Sigmoid colon (tissue), 7 donors: ENCODE measurements around the gene PDE5A. TPM values are rescaled to one million over a fixed set of nuclear protein-coding genes. Genes with fewer than 3 reads are reported as not detected.
A peak's percentile ranks its signal among the peaks of the same experiment; 100 is the strongest.

ENCODE experiments used
- DNase-seq: peaks from one replicate; pipeline ENCODE4 v3.0.0-alpha.2; 2019
- H3K27ac ChIP-seq, 4 donors: fragments of 200-600 bp; sonication (generic); one replicate each; pipeline ENCODE4 v1.5.1; 2016 to 2019; ENCODE audit warnings: mild to moderate bottlenecking in 1 of 4
- H3K27me3 ChIP-seq, 3 donors: fragments of 200-600 bp; sonication (generic); one replicate each; pipeline ENCODE4 v1.5.1; 2019; ENCODE audit warnings: mild to moderate bottlenecking in 1 of 3
- H3K36me3 ChIP-seq, 4 donors: fragments of 200-600 bp; sonication (generic); one replicate each; pipeline ENCODE4 v1.5.1; 2016 to 2019
- H3K4me1 ChIP-seq, 4 donors: fragments of 200-600 bp; sonication (generic); one replicate each; pipeline ENCODE4 v1.5.1; 2017 to 2019
- H3K4me3 ChIP-seq, 4 donors: fragments of 200-600 bp; sonication (generic); one replicate each; pipeline ENCODE4 v1.5.1; 2017 to 2019; ENCODE audit warnings: mild to moderate bottlenecking in 2 of 4, moderate library complexity in 1 of 4
- H3K9me3 ChIP-seq, 4 donors: fragments of 200-600 bp in 3 of 4; sonication (generic) in 3 of 4; one replicate each; pipeline versions ENCODE4 v1.5.1 to v1.6.1; 2013 to 2019
- CTCF ChIP-seq, 4 experiments: fragments of 450-650 bp in 3 of 4; fragments of 200-600 bp in 1 of 4; IDR thresholded peaks; one replicate each; pipeline ENCODE4 v1.5.1; 2016 to 2019; ENCODE audit warnings: antibody characterized with exemption in 4 of 4, mild to moderate bottlenecking in 3 of 4, moderate library complexity in 2 of 4
- EP300 ChIP-seq, 4 donors: sonication (generic); formaldehyde crosslinking; IDR thresholded peaks; one replicate each; pipeline ENCODE4 v1.6.1; 2017; ENCODE audit warnings: antibody characterized with exemption in 4 of 4
- POLR2A ChIP-seq, 2 donors: fragments of 450-650 bp; IDR thresholded peaks; one replicate each; pipeline ENCODE4 v1.6.1; 2016; ENCODE audit warnings: antibody characterized with exemption in 2 of 2, mild to moderate bottlenecking in 2 of 2, moderate library complexity in 2 of 2
- POLR2AphosphoS5 ChIP-seq, 4 donors: sonication (generic); formaldehyde crosslinking; IDR thresholded peaks; one replicate each; pipeline ENCODE4 v1.6.1; 2017; ENCODE audit warnings: antibody characterized with exemption in 4 of 4
- WGBS, 2 donors: extraction: QIAGEN DNeasy Blood & Tissue Kit; methylation state at CpG; one replicate each; pipeline ENCODE4 v1.1.7; 2013; 5-methylcytosine and 5-hydroxymethylcytosine counted together
- intact Hi-C: fragments of 100-400 bp; cut with DNase I; formaldehyde crosslinking; loops from one replicate; pipeline ENCODE4 v1.15.1; 2023
- polyA plus RNA-seq, 3 donors: library from polyadenylated mRNA; stranded (reverse); fragments of 200-250 nt; gene quantifications; one replicate each; pipeline ENCODE4 v1.2.3, GENCODE V29; 2013
- total RNA-seq, 4 donors: library from RNA; depleted of rRNA; stranded (reverse); fragments of >200 nt; gene quantifications; one replicate each; pipeline ENCODE4 v1.1.0, GENCODE V29; 2016
- donor health status: healthy with polysubstance abuse.
- donor health status: Bipolar disorder and iron deficiency.
- donor health status: healthy.

The PDE5A gene
- total and polyA plus RNA-seq, 7 donors = 5.5 to 209 (median 138) TPM

- Histone ChIP-seq H3K9me3 (no peaks in the 10 kb centered on the region), H3K27ac (peak overlapping the region; percentile 92 to 96 (median 94)), H3K36me3 (no peaks in the 10 kb centered on the region), H3K27me3 (no peaks in the 10 kb centered on the region), H3K4me1 (peaks cover 0 to 60% (median 40%) of the 10 kb centered on the region in 4 donors), H3K4me3 (peak overlapping the region in 3 of 4 donors; percentile 75 to 96 (median 84))
- no peak for DNase-seq
- intact Hi-C loops = loop anchor here (10.0 kb wide), 1 partner anchor 308 kb away; no protein-coding TSS in a partner anchor
- TF ChIP-seq POLR2AphosphoS5 (IDR thresholded peaks at IDR 0.05) (peak in 1 of 4 donors; percentile 4), POLR2A (IDR thresholded peaks at IDR 0.05) (no peak), EP300 (IDR thresholded peaks at IDR 0.05) (no peak)
Measured at GRCh38 chr4:119623025-119623424, 5.6 kb downstream of the PDE5A start.

- no peak for TF ChIP-seq EP300 (IDR thresholded peaks at IDR 0.05)
- TF ChIP-seq POLR2A (IDR thresholded peaks at IDR 0.05) = no peak
- TF ChIP-seq CTCF (IDR thresholded peaks at IDR 0.05) = no peak
- no peak for TF ChIP-seq POLR2AphosphoS5 (IDR thresholded peaks at IDR 0.05)
- H3K27me3 ChIP-seq = no peaks in the 10 kb centered on the region
- H3K27ac ChIP-seq = peak overlapping the region in 3 of 4 donors; percentile 27 to 96 (median 96)
- peaks cover 0 to 3% (median 0%) of the 10 kb centered on the region in 4 donors for H3K36me3 ChIP-seq
- no peak overlapping the region for H3K4me3 ChIP-seq
- intact Hi-C loops = loop anchor here (2.0 kb wide), 1 partner anchor 14 kb away; no protein-coding TSS in a partner anchor
- peaks cover 3 to 88% (median 52%) of the 10 kb centered on the region in 4 donors for H3K4me1 ChIP-seq
- H3K9me3 ChIP-seq = no peaks in the 10 kb centered on the region
- DNase-seq = no peak
Measured at GRCh38 chr4:119615068-119615719, 13.4 kb downstream of the PDE5A start.

GRCh38 chr4:119604266-119604665 is 24.3 kb downstream of the PDE5A start:
- Histone ChIP-seq H3K9me3 (no peaks in the 10 kb centered on the region), H3K27ac (peak overlapping the region in 1 of 4 donors; percentile 12), H3K4me3 (no peak overlapping the region), H3K27me3 (no peaks in the 10 kb centered on the region), H3K4me1 (peaks cover 0 to 54% (median 23%) of the 10 kb centered on the region in 4 donors), H3K36me3 (peaks cover 0 to 31% (median 4%) of the 10 kb centered on the region in 4 donors)
- no peak for TF ChIP-seq POLR2AphosphoS5 (IDR thresholded peaks at IDR 0.05)
- TF ChIP-seq EP300 (IDR thresholded peaks at IDR 0.05) = no peak
- TF ChIP-seq POLR2A (IDR thresholded peaks at IDR 0.05) = no peak
- no peak for TF ChIP-seq CTCF (IDR thresholded peaks at IDR 0.05)
- no peak for DNase-seq
- intact Hi-C loops = no loop called here

GRCh38 chr4:119602366-119602765 is 26.2 kb downstream of the PDE5A start:
- TF ChIP-seq CTCF (IDR thresholded peaks at IDR 0.05) = no peak
- no peak for TF ChIP-seq POLR2AphosphoS5 (IDR thresholded peaks at IDR 0.05)
- TF ChIP-seq EP300 (IDR thresholded peaks at IDR 0.05) = no peak
- TF ChIP-seq POLR2A (IDR thresholded peaks at IDR 0.05) = no peak
- Histone ChIP-seq H3K27me3 (no peaks in the 10 kb centered on the region), H3K4me1 (peaks cover 0 to 63% (median 31%) of the 10 kb centered on the region in 4 donors), H3K36me3 (peaks cover 0 to 38% (median 4%) of the 10 kb centered on the region in 4 donors), H3K27ac (peak overlapping the region in 2 of 4 donors; percentile 25 to 38), H3K4me3 (no peak overlapping the region), H3K9me3 (no peaks in the 10 kb centered on the region)
- no peak for DNase-seq
- 82 to 85% methylated on average over 1 of the region's 1 CpG for WGBS, 2 donors
- intact Hi-C loops = no loop called here

- Histone ChIP-seq H3K4me1 (peaks cover 0 to 46% (median 24%) of the 10 kb centered on the region in 4 donors), H3K27ac (peak overlapping the region; percentile 42 to 66 (median 58))
- intact Hi-C loops = no loop called here
Measured at GRCh38 chr4:119598521-119598920, 30.1 kb downstream of the PDE5A start.

More at GRCh38 chr4:119598521-119598920, 30.1 kb downstream of the PDE5A start:
- no peak for DNase-seq
- 47 to 82% methylated on average over 2 of the region's 2 CpGs for WGBS, 2 donors
- no peak overlapping the region for H3K4me3 ChIP-seq
- no peak for TF ChIP-seq CTCF (IDR thresholded peaks at IDR 0.05)
- no peak for TF ChIP-seq POLR2AphosphoS5 (IDR thresholded peaks at IDR 0.05)
- TF ChIP-seq EP300 (IDR thresholded peaks at IDR 0.05) = no peak
- TF ChIP-seq POLR2A (IDR thresholded peaks at IDR 0.05) = no peak
- no peaks in the 10 kb centered on the region for H3K27me3 ChIP-seq
- H3K9me3 ChIP-seq = no peaks in the 10 kb centered on the region
- H3K36me3 ChIP-seq = peaks cover 0 to 32% (median 14%) of the 10 kb centered on the region in 4 donors
